ENCODE results near the gene BCAR1.
"Not testable (repeated sequence)": the region's sequence is repeated elsewhere in the genome, so short reads cannot be mapped to it uniquely, and the experiment has no call there.

Gene BCAR1

DNA sequence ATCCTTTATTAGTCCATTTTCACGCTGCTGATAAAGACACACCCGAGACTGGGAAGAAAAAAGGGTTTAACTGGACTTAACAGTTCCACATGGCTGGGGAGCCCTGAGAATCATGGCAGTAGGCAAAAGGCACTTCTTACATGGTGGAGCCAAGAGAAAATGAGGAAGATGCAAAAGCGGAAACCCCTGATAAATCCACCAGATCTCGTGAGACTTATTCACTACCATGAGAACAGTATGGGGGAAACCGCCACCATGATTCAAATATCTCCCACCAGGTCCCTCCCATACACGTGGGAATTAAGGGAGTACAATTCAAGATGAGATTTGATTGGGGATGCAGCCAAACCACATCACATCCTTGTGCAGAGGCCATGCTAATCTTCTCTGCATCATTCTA lies 35.0 kb upstream of the BCAR1 start:
- H3K4me3 ChIP-seq (ENCODE audit: low read length) = no peak overlapping the region
- no peak overlapping the region for H3K4me2 ChIP-seq (ENCODE audit: low read length)
- H3K27me3 ChIP-seq (ENCODE audit: control insufficient read depth, insufficient read depth, low read length) = no peaks in the 10 kb centered on the region

GRCh38 chr16:75282466-75283281 lies 31.2 kb upstream of the BCAR1 start:
- peaks cover 2% of the 10 kb centered on the region for H3K4me1 ChIP-seq (ENCODE audit: control insufficient read depth, insufficient read depth, low read length)
- H3K36me3 ChIP-seq (ENCODE audit: insufficient read depth, low read length) = peaks cover 5% of the 10 kb centered on the region
- no peak overlapping the region for H3K9ac ChIP-seq (ENCODE audit: low read depth, low read length)
- no peaks in the 10 kb centered on the region for H3K9me3 ChIP-seq (replicated peaks; ENCODE audit: low read length)
- H3K4me2 ChIP-seq (ENCODE audit: low read length) = no peak overlapping the region
- H3K4me3 ChIP-seq (ENCODE audit: low read length) = no peak overlapping the region
- no peaks in the 10 kb centered on the region for H3K27me3 ChIP-seq (ENCODE audit: control insufficient read depth, insufficient read depth, low read length)

More for the DNA sequence above, 35.0 kb upstream of the BCAR1 start:
- Histone ChIP-seq H3K4me1 (ENCODE audit: control insufficient read depth, insufficient read depth, low read length) (peaks cover 17% of the 10 kb centered on the region), H3K9ac (ENCODE audit: low read depth, low read length) (no peak overlapping the region), H3K36me3 (ENCODE audit: insufficient read depth, low read length) (peaks cover 8% of the 10 kb centered on the region), H3K9me3 (replicated peaks; ENCODE audit: low read length) (no peaks in the 10 kb centered on the region)

- Histone ChIP-seq H3K4me3 (ENCODE audit: low read length) (no peak overlapping the region), H3K4me1 (ENCODE audit: control insufficient read depth, insufficient read depth, low read length) (no peaks in the 10 kb centered on the region), H3K9ac (ENCODE audit: low read depth, low read length) (no peak overlapping the region)
Observed at GRCh38 chr16:75281826-75282225, 30.4 kb upstream of the BCAR1 start.

DNA sequence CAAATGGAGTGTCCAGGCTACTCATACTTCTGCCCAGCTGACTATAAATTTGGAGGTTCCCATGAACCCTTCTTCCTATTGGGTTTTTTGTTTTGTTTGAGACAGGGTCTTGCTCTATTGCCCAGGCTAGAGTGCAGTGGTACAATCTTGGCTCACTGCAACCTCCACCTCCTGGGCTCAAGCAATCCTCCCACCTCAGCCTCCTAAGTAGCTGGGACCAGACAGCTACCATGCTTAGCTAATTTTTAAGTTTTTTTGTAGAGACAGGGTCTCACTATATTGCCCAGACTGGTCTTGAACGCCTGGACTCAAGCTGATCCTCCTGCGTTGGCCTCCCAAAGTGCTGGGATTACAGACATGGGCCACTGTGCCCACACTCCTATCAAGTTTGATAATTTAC lies 29.6 kb upstream of the BCAR1 start:
- not testable (repeated sequence) for H3K9me3 ChIP-seq (replicated peaks; ENCODE audit: low read length); H3K4me3 ChIP-seq (ENCODE audit: low read length); H3K4me2 ChIP-seq (ENCODE audit: low read length); H3K36me3 ChIP-seq (ENCODE audit: insufficient read depth, low read length); H3K4me1 ChIP-seq (ENCODE audit: control insufficient read depth, insufficient read depth, low read length); H3K9ac ChIP-seq (ENCODE audit: low read depth, low read length); H3K27me3 ChIP-seq (ENCODE audit: control insufficient read depth, insufficient read depth, low read length)

More at GRCh38 chr16:75281826-75282225, 30.4 kb upstream of the BCAR1 start:
- no peak overlapping the region for H3K4me2 ChIP-seq (ENCODE audit: low read length)
- H3K36me3 ChIP-seq (ENCODE audit: insufficient read depth, low read length) = peaks cover 5% of the 10 kb centered on the region
- H3K27me3 ChIP-seq (ENCODE audit: control insufficient read depth, insufficient read depth, low read length) = no peaks in the 10 kb centered on the region
- no peaks in the 10 kb centered on the region for H3K9me3 ChIP-seq (replicated peaks; ENCODE audit: low read length)

- no peak overlapping the region for H3K9ac ChIP-seq (ENCODE audit: low read depth, low read length)
- H3K4me2 ChIP-seq (ENCODE audit: low read length) = no peak overlapping the region
- no peak overlapping the region for H3K4me3 ChIP-seq (ENCODE audit: low read length)
- H3K9me3 ChIP-seq (replicated peaks; ENCODE audit: low read length) = no peaks in the 10 kb centered on the region
- no peaks in the 10 kb centered on the region for H3K4me1 ChIP-seq (ENCODE audit: control insufficient read depth, insufficient read depth, low read length)
- peaks cover 5% of the 10 kb centered on the region for H3K36me3 ChIP-seq (ENCODE audit: insufficient read depth, low read length)
- no peaks in the 10 kb centered on the region for H3K27me3 ChIP-seq (ENCODE audit: control insufficient read depth, insufficient read depth, low read length)
Observed at GRCh38 chr16:75280331-75280804, 28.9 kb upstream of the BCAR1 start.

DNA sequence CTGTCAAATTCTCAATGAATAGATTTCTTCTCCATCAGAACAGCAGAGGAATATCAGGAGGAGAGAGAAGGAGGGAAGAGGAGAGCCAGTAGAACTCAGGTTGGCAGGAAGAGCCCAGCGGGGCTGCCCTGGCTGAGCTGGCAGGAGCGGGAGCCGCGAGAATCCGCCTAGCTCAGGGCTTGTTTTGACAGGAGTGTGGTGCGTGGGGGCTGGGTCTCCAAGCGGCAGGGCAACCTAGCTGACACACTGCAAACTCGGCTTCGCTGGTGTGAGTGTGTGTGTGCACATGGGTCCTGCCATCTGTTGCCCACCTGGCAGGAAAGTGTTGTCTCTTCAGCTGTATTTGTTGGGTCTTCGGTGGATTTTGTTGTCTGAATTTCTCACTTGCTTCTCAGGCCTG lies 27.9 kb upstream of the BCAR1 start:
- no peak overlapping the region for H3K4me2 ChIP-seq (ENCODE audit: low read length)
- no peak overlapping the region for H3K9ac ChIP-seq (ENCODE audit: low read depth, low read length)

GRCh38 chr16:75273054-75273925 lies 21.9 kb upstream of the BCAR1 start:
- H3K27me3 ChIP-seq (ENCODE audit: control insufficient read depth, insufficient read depth, low read length) = no peaks in the 10 kb centered on the region
- H3K36me3 ChIP-seq (ENCODE audit: insufficient read depth, low read length) = no peaks in the 10 kb centered on the region
- peaks cover 7% of the 10 kb centered on the region for H3K4me1 ChIP-seq (ENCODE audit: control insufficient read depth, insufficient read depth, low read length)
- no peak overlapping the region for H3K9ac ChIP-seq (ENCODE audit: low read depth, low read length)
- H3K4me3 ChIP-seq (ENCODE audit: low read length) = no peak overlapping the region
- H3K9me3 ChIP-seq (replicated peaks; ENCODE audit: low read length) = no peaks in the 10 kb centered on the region
- H3K4me2 ChIP-seq (ENCODE audit: low read length) = no peak overlapping the region

More for the DNA sequence above, 27.9 kb upstream of the BCAR1 start:
- Histone ChIP-seq H3K27me3 (ENCODE audit: control insufficient read depth, insufficient read depth, low read length) (no peaks in the 10 kb centered on the region), H3K36me3 (ENCODE audit: insufficient read depth, low read length) (no peaks in the 10 kb centered on the region), H3K9me3 (replicated peaks; ENCODE audit: low read length) (no peaks in the 10 kb centered on the region), H3K4me1 (ENCODE audit: control insufficient read depth, insufficient read depth, low read length) (no peaks in the 10 kb centered on the region), H3K4me3 (ENCODE audit: low read length) (no peak overlapping the region)

GRCh38 chr16:75272629-75273028 lies 21.2 kb upstream of the BCAR1 start:
- H3K9me3 ChIP-seq (replicated peaks; ENCODE audit: low read length); H3K36me3 ChIP-seq (ENCODE audit: insufficient read depth, low read length); H3K27me3 ChIP-seq (ENCODE audit: control insufficient read depth, insufficient read depth, low read length); H3K4me3 ChIP-seq (ENCODE audit: low read length); H3K4me2 ChIP-seq (ENCODE audit: low read length); H3K9ac ChIP-seq (ENCODE audit: low read depth, low read length): not testable (repeated sequence)
- H3K4me1 ChIP-seq (ENCODE audit: control insufficient read depth, insufficient read depth, low read length) = peaks cover 14% of the 10 kb centered on the region

GRCh38 chr16:75272097-75272551 lies 20.7 kb upstream of the BCAR1 start:
- no peaks in the 10 kb centered on the region for H3K27me3 ChIP-seq (ENCODE audit: control insufficient read depth, insufficient read depth, low read length)

DNA sequence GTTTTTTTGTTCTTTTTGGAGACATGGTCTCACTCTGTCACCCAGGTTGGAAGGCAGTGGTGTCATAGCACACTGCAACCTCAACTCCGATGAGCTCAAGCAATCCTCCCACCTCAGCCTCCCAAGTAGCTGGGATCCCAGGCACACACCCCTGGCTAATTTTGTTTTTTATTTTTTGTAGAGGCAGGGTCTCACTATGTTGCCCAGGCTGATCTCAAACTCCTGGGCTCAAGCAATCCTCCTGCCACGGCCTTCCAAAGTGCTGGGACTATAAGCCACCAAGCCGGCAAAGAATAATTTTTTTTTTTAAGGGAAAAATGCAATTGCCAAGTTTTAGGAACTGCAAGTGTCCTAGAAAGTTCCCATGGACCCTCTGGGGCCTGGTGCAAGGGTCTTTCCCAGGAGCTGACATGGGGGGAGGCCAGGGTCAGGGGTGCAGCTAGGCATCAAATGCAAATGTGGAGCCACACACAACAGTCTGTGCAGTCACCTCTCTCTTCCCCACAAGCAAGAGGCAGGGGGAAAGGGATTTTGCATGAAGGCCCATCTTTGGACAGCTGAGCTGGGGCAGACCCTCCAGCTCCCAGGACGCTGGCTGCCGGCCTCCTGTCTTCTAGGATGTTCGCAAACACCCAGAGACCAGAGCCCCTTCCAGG lies 20.1 kb upstream of the BCAR1 start:
- Histone ChIP-seq H3K27me3 (ENCODE audit: control insufficient read depth, insufficient read depth, low read length) (no peaks in the 10 kb centered on the region), H3K36me3 (ENCODE audit: insufficient read depth, low read length) (no peaks in the 10 kb centered on the region), H3K4me1 (ENCODE audit: control insufficient read depth, insufficient read depth, low read length) (peaks cover 23% of the 10 kb centered on the region), H3K9ac (ENCODE audit: low read depth, low read length) (no peak overlapping the region), H3K9me3 (replicated peaks; ENCODE audit: low read length) (no peaks in the 10 kb centered on the region), H3K4me2 (ENCODE audit: low read length) (no peak overlapping the region), H3K4me3 (ENCODE audit: low read length) (no peak overlapping the region)

More at GRCh38 chr16:75272097-75272551, 20.7 kb upstream of the BCAR1 start:
- no peaks in the 10 kb centered on the region for H3K9me3 ChIP-seq (replicated peaks; ENCODE audit: low read length)
- no peak overlapping the region for H3K4me2 ChIP-seq (ENCODE audit: low read length)
- no peak overlapping the region for H3K9ac ChIP-seq (ENCODE audit: low read depth, low read length)
- H3K4me1 ChIP-seq (ENCODE audit: control insufficient read depth, insufficient read depth, low read length) = peaks cover 17% of the 10 kb centered on the region
- no peak overlapping the region for H3K4me3 ChIP-seq (ENCODE audit: low read length)
- H3K36me3 ChIP-seq (ENCODE audit: insufficient read depth, low read length) = no peaks in the 10 kb centered on the region

GRCh38 chr16:75269358-75269757 lies 17.9 kb upstream of the BCAR1 start:
- not testable (repeated sequence) for H3K36me3 ChIP-seq (ENCODE audit: insufficient read depth, low read length); H3K27me3 ChIP-seq (ENCODE audit: control insufficient read depth, insufficient read depth, low read length); H3K4me3 ChIP-seq (ENCODE audit: low read length); H3K9me3 ChIP-seq (replicated peaks; ENCODE audit: low read length); H3K4me2 ChIP-seq (ENCODE audit: low read length); H3K9ac ChIP-seq (ENCODE audit: low read depth, low read length)
- H3K4me1 ChIP-seq (ENCODE audit: control insufficient read depth, insufficient read depth, low read length) = peaks cover 35% of the 10 kb centered on the region

Measured in skeletal muscle satellite cell (primary cell).